Testis (tissue), 2 donors: Measurements from ENCODE around the gene ZEB2.

Experiments
- CTCF ChIP-seq, 3 experiments: fragments of 450-650 bp in 2 of 3; fragments of 200-600 bp in 1 of 3; sonication (generic) in 1 of 3; IDR thresholded peaks; one replicate each; pipeline ENCODE4 v1.5.1; 2016 to 2019; ENCODE audit warnings: antibody characterized with exemption in 3 of 3, mild to moderate bottlenecking in 2 of 3, moderate library complexity in 1 of 3
- POLR2A ChIP-seq: fragments of 450-650 bp; IDR thresholded peaks from one replicate; pipeline ENCODE4 v1.6.1; 2017; ENCODE audit warnings: antibody characterized with exemption, mild to moderate bottlenecking, moderate library complexity

- no peak for TF ChIP-seq CTCF (IDR thresholded peaks at IDR 0.05)
- no peak for TF ChIP-seq POLR2A
These were observed 123.6 kb downstream of the ZEB2 start for GRCh38 chr2:144396318-144396717.
